Right kidney (tissue), 1 donor: ENCODE measurements around the gene SRRM2.
A peak's percentile ranks its signal among the peaks of the same experiment; 100 is the strongest.

Experiments
- DNase-seq: peaks from one replicate; pipeline ENCODE4 v3.0.0-alpha.2; 2016

Gene SRRM2

DNA sequence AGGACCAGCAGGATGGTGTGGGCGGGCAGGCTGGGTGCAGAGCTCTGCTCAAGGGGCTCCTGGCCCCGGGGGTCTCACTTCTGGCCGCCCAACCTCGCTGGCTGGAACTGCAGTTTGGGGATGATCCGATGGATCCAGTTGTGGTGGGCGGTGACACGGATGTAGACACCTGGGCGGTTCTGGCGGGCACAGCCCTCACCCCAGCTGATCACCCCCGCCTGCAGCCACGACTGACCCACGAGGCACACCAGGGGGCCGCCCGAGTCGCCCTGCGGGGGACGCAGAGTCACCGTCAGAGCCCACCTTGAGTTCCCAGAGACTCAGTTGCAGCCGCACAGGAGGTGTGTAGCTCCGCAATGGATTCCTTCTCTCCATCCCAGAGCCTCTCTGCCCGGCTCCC, 39.9 kb upstream of the SRRM2 start:
- DNase-seq, result no peak

GRCh38 chr16:2713523-2713922, 38.9 kb upstream of the SRRM2 start:
- no peak for DNase-seq

GRCh38 chr16:2713985-2714774, 38.3 kb upstream of the SRRM2 start:
- no peak for DNase-seq

DNA sequence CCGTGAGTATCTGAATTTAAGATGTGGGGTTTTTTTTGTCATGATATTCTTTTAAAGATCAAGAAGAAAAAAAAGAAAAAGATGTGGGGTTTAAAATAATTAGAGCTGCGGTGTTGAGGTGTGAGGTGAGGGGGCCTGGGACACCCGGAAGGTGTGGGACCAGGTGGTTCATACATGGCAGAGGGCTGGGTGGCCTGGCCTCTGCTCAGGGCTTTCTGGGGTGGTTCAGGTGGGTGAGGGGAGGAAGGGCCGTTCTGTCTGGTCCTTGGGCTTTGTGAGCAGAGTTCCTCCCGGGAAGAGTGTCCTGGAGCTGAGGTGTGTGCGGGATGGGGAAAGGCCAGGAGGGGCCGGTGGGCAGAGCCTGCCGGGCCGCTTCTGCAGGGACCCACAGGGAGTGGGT, 37.4 kb upstream of the SRRM2 start:
- no peak for DNase-seq

DNA sequence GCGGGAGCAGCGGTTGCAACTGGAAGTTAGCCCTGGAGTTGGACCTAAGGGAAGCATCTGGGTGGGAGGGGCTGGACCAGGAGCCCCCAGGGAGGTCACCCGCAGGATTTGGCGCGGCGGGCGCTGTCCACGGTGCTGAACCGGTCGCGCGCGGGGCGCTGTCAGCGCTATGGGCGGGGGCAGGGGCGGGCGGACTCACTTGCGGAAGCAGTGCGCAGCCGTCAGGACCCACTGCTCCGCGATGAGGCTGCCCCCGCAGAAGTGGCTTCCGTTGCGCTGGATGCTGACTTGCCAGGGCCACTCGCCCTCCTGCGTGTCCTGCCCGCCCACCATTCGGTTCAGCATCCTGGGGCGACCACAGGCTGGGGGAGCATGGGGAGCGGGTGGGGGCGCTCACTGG, 36.9 kb upstream of the SRRM2 start:
- peak; percentile 28 for DNase-seq

DNA sequence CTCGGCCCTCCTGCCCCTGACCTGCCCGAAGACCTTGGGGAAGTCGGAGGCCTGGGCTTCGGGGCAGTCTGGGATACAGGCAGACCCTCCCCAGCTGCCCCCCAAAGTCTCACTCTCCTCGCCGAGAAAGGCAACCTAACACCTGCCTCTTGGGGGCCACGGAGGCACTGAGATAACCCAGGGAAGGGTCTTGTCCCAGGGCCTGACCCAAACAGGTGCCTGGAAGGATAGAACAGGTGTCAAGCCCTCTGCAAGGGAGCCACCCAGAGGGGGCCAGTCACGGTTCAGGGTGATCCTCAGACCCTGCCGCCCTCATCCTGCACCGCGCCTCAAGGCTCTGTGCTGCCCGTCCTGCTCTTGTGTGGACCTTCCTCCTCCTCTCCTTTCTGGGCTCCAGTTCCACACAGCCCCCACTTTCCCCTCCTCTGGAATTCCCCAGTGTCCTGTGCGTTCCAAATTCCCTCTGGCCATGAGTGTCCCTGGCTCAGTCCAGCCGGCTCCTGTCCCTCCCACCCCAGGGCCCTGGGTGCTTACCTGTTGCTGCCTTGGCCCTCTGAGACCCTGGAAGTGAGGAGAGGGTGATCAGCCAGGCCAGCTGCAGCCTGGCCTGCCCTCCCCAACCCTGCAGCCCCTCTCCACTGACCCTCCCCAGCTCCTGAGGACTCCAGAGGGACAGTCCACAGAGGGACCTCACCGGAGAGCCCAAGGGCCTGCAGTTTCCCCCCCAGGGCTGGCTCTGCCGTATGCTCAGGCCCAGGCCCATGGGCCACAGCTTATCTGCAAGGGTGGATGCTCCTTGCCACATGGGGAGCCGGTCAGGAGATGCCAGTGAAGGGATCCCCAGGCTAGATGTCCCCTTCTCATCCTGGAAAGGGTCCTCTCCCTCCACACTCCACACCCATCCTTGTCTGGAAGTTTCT, 36.2 kb upstream of the SRRM2 start:
- no peak for DNase-seq

DNA sequence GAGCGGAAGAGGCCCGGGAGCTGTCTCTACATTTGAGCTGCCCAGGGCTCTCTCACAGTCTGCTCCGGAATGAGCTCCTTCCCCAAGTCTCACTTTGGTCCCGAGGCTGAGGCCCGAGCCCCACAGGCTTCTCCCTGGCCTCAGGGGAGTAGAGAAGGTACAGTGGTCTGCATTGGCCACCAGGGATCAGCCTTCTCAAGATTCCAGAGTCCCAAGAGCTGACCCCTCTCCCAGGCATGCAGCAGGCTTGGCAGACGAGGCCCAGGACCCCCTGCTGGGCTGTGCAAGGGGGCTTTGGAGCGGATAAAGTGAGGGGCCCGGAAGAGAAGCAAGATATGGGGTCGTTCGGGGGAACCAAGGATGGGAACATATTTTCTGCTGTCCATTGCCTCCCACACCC, 35.5 kb upstream of the SRRM2 start:
- DNase-seq, result no peak

DNA sequence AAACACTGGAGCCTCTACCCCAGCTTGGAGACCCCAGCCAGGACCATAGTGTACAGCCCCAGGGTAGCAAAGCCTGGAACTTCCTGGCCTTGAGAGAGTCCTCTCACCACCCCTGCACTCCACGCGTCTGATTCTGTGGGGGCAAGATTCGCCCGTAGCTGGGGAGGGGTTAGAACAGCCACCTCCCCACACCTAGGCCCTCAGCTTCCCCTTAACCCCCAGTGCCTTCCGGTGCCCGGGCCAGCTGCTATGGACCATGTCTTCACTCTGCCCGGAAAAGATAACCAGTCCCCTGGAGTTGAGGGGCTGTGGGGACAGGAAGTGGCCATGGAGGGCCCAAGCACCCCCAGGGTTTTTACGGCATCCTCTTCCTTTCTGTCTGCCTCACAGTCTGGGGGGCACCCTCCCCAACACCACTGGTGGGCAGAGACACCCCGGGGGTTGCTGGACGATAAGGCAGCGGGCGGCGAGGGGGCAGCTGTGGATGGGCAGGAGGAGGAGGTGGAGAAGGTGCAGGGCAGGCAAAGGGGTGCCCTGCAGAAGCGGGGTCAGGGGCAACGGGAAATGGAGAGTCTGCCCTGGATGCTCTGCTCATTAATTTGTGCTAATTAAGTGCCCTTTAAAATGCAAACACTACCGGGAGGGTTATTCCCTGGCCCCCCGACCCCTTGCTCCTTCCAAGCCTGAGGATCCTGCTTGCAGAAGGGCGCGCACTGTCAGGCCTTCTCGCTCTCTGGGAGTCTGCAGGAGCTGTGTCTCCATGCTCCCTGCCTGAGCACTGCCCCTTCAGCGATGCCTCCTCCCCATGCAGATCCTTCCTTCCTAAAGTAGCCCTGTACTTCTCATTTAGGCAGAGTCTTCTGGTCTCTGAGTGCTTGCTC, 34.8 kb upstream of the SRRM2 start:
- no peak for DNase-seq

- DNase-seq, result no peak
Measured at GRCh38 chr16:2719328-2720063, 32.9 kb upstream of the SRRM2 start.

GRCh38 chr16:2720064-2720457, 32.4 kb upstream of the SRRM2 start, which contains the start of gene PRSS27:
TSS of gene PRSS27 (minus strand) at chr16:2720224. CDS start at chr16:2720160, 64 bp downstream.
- peak; percentile 17 for DNase-seq

DNA sequence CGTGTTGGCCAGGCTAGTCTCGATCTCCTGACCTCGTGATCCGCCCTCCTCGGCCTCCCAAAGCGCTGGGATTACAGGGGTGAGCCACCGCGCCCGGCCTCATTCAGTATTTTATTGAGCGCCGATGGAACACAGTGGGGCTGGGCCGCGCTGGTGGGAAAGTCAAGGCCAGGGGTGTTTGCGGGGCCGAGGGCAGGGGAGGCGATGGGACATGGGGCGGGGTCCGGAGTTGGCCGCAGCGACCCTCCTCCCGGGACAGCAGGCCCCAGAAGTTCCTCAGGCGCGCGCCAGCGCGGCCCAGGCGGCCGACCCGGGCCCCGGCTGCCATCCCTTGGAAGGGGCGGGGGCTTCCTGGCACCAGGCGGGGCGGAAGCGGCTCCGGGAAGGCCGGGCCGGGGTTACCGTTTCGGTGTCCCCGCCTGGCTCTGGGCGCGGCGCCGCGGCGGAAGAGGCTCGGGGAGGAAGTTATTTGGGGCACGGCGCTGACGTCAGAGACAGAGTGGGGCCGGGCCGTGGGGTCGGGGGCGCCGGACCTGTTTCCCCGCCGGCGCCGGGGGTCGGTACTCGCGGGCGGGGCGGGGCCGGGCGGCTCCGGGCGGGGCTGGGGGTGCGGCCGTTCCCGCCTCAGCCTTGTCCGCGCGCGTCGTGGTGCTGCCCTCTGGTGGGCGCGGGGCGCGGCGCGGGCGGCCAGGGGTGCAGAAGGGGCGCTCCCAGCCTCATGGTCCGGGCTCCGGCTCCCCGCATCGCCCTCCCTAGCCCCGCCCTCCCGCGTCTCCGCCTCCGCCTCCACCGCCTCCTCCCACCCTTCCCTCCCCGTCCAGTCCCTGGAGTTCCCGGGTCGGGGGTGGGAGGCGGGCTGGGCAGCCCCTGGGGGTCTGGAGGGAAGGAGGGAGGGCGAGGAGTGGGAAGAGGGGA, 31.5 kb upstream of the SRRM2 start:
- DNase-seq, result peak; percentile 78

GRCh38 chr16:2721634-2722173, 30.7 kb upstream of the SRRM2 start:
- peak; percentile 21 for DNase-seq

- DNase-seq, result no peak
Measured at GRCh38 chr16:2724088-2724676, 28.3 kb upstream of the SRRM2 start.

GRCh38 chr16:2724816-2725348, 27.6 kb upstream of the SRRM2 start:
- no peak for DNase-seq

DNA sequence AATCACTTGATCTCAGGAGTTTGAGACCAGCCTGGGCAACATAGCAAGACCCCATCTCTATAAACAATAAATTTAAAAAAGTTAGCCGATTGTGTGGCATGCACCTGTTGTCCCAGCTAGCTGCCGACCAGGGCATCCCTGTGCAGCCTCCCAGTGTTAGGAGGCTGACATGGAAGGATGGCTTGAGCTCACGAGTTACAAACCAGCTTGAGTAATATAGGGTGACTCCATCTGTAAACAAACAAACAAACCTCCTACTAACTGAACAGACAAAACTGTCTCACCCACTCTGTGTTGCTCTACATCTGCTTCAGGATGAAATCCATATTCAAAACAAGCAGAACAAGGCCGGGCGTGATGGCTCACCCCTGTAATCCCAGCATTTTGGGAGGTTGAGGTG, 25.5 kb upstream of the SRRM2 start:
- no peak for DNase-seq

DNA sequence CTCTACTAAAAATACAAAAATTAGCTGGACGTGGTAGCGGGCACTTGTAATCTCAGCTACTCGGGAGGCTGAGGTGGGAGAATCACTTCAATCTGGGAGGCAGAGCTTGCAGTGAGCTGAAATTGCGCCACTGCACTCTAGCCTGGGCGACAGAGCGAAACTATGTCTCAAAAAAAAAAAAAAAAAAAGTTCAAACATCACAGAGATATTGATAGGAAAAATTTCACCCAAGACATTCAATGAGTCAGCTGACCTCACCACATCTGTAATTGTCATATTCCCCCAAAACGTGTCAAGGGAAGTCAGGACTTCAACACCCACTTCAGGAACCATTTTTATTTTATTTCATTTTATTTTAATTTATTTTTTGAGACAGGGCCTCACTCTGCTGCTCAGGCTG, 24.4 kb upstream of the SRRM2 start:
- DNase-seq, result no peak

DNA sequence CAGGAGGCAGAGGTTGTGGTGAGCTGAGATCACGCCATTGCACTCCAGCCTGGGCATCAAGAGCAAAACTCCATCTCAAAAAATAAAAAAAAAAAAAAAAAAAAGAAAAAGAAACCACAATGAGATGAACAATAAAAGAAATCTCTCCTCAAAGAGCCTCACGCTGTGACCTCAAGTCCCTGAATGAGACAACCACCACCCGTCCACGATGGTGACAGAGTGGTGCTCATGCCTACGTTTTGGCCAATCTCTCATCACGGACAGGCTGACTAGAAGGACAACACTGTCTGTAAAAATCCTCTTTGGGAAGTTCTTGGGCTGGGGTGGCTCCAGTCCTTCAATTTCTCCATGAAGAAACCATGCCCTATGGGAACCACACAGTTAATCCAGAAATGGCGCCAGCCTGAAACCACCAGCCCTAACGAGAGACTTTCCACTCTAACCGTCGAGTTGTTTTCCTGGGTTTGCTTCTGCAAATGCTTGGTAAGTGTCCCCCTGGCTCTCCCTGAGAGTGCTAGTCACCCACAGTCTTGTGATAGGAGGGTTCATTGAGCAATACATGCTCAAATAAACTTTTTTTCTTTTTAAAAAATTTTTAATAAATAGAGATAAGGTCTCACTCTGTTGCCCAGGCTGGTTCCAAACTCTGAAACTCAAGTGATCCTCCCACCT, 17.5 kb upstream of the SRRM2 start:
- DNase-seq, result no peak

- no peak for DNase-seq
Measured at GRCh38 chr16:2736476-2737237, 15.8 kb upstream of the SRRM2 start.
